ENCODE data around the gene ASGR1.

The ASGR1 gene, protein sequence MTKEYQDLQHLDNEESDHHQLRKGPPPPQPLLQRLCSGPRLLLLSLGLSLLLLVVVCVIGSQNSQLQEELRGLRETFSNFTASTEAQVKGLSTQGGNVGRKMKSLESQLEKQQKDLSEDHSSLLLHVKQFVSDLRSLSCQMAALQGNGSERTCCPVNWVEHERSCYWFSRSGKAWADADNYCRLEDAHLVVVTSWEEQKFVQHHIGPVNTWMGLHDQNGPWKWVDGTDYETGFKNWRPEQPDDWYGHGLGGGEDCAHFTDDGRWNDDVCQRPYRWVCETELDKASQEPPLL

DNA sequence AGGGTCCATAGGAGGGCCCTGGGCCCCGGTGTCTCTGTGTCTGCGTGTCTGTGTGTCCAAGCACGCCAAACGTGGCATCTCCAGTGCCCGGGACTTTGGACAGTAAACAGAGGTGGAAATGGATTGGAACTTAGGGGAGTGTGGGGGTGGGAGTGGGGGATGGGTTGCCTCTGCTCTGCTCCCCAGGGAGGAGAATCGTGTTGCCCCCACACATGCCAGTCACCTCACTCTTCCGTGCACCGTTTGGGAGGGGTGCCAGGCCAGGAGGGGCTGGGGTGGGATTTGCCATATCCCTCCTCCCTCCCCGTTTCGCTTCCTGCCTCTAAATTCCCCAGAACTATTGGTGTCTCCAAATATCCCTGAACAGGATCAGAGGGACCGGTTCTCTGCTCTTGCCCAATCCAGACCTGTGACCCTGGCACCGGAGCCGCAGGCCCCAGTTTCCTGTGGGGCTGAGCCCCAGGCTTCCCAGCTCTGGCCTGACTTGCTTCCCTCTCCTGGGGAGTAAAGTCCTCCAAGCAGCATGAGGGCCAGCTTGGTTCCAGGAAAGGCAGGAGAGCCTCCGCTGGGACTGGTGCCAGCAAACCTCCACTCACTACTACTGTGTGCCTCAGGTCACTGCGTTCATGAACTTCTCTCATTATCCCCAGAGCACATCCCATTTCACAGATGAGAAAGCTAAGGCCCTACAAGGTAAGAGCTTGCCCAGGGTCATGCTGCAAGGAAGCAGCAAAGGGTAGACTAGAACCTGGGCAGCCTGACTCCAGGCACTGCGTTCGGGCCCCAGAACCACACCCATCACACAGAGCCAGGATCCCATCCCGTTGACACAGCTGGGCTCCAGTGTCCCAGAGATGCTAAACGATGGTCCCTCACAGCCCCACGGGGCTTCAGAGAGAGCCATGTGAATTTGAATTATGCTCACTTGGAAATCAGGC lies at the start of gene ASGR1:
Gene ASGR1, minus strand, starts transcription at position 54 of the 938 bp plus-strand sequence. CDS start 807 bp downstream, outside the sequence.
- DNase-seq: no peak

DNA sequence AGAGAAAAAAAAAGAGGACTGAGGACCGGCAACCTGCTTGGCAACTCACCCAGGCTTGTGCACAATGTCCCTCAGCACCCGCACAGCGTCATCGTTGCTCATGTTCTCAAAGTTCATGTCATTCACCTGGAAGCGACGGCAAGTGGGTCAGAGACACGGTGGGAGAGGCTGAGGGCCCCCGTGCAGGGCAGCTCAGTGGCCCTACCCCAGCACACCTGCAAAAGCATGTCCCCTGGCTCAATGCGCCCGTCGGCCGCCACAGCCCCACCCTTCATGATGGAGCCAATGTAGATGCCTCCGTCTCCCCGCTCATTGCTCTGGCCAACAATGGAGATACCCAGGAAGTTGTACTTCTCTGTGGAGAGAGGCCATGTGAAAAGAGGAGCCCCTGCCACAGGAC lies 49.8 kb upstream of the ASGR1 start:
- no peak for DNase-seq

DNA sequence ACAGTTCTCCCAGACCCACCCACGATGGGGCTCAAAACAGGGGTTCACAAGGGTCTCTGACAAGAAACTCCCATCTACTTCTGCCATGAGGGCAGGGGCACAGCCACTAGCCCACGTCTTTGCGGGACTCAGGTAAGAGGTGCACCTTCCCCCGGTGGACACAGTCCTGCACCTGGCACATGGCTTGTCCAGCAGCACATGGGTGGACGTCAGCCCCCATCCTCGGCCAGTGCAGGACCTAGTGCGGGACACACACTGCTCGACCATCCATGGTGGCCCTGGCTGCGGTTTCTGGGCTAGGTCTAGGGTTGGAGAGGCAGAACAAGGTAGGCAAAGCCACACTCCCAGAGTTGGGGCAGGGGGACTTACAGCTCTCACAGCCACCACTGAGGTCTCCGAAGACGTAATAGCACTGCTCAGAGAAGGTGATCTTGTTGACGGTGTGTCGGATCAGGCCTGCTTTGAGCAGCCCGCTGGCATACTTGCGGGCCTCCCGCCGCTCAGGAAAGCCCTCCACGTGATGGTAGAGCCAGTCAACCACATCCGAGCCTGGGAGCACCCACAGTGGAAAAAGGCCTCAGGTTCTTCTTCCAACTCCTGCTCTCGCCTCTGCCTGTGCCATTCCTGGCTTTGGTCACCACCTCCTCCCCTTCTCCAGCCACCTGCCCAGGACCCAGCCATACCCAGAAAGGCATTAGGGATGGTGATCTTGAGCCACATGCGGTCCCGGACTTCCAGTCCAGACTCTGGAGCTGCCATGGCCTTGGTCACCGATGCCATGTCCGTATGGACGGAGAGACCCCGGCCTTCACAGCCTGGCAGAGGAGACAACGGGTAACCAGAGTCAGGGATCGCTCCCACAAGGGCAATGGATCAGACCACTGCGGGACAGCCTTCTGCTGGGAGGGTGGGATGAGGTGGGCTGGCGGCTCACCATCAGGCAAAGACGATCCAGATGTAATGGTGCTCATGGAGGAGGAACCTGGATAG lies 47.8 kb upstream of the ASGR1 start:
- DNase-seq: no peak

DNA sequence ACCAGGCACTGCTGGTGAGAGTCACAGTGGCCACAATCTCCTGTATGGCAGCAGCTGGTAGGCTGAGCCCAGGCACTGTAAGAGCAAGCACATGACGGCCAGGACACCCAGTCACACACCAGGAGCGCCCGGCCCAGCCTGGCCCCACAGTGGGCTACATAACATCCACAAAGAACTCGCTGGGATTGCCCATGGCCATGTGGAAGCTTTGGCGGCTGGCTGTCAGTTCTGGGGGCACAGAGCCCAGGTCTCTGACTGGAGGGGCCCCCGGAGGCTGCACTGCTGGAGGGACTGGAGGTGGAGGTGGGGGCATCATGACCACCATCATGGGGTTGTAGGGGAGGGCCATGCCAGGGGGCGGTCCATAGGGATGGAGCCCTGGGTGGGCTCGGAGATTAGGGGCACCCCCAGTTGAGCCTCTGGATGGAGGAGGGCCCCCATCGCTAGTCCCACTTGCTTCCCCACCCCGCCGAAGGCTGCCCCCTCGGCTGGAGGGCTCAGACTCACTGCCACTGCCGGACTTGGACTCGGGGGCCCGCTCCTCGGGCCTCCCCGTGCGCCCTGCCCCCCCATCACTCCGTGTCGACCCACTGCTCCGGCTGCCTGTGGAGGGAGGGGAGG lies 46.7 kb upstream of the ASGR1 start:
- DNase-seq: no peak

GRCh38 chr17:7224661-7225111 lies 45.5 kb upstream of the ASGR1 start:
- no peak for DNase-seq

GRCh38 chr17:7224110-7224509 lies 44.9 kb upstream of the ASGR1 start:
- DNase-seq: no peak

- no peak for DNase-seq
These were observed 44.2 kb upstream of the ASGR1 start for GRCh38 chr17:7223375-7223774.

GRCh38 chr17:7222972-7223292 lies 43.8 kb upstream of the ASGR1 start:
- DNase-seq: no peak

DNA sequence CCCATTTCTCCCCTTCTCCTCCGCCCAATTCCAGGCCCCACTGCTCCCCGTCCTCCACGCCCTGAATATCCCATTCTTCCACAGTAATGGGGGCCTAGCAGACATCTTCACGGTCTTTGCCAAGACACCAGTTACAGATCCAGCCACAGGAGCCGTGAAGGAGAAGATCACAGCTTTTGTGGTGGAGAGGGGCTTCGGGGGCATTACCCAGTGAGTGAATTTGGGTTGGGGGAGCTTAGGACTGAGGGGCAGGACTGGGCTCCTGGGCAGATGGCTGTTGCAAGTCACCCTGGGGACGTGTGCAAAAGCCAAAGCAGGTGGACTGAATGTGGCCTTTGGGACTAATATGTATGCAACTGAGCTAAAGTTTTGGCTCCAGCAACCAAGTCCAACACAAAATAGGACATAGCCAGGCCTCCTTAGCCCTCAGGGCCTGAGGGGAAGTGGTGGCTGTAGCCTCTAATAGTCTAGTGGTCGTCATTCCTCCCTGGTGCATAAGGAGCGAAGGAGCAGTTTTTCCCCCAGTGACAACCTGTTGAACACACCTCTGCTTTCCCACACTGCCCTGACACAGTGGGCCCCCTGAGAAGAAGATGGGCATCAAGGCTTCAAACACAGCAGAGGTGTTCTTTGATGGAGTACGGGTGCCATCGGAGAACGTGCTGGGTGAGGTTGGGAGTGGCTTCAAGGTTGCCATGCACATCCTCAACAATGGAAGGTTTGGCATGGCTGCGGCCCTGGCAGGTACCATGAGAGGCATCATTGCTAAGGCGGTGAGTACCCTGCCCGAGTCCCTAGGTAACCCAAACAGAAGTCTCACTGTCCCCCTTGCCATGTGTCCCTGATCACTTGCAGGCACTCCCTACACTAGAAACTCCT lies 43.2 kb upstream of the ASGR1 start:
- DNase-seq: no peak

- DNase-seq: no peak
These were observed 42.3 kb upstream of the ASGR1 start for GRCh38 chr17:7221278-7222092.

- DNase-seq: peak; percentile 74 to 80
These were observed 41.6 kb upstream of the ASGR1 start for GRCh38 chr17:7220593-7221277.

- peak; percentile 90 to 92 for DNase-seq
These were observed 40.8 kb upstream of the ASGR1 start, which contains the start of the genes ACADVL and DLG4 for GRCh38 chr17:7219812-7220592. TSS of gene ACADVL (plus strand) at chr17:7219938. CDS start at chr17:7219985, 47 bp downstream. TSS of gene DLG4 (minus strand) at chr17:7219836.

DNA sequence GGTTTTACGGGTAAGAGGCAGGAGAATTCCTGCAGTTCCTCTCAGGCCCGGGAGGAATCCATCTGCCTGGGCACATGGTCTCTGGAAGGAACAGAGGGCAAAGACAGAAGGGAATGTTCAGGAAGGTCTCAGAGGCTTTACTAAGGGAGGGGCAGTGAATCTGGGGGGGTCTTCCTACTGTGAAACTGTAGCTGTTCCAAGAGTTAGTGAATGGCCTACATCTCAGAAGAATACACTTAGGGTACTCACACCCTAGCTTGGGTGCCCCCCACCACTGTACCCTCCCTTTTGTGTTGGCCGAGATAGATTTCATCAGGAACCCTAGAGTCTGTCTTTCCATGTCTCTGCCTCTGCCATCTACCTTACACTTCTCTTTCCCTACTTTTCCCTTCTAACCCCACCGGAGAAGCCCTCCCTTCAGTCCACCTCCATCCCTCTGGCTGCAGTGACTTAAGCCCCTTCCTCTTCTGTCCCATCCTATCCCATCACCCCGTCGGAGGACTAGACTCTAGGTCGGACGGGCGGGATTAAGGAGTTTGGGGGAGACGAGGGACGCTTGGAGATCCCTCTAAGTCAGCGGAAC lies 40.1 kb upstream of the ASGR1 start:
- no peak for DNase-seq

DNA sequence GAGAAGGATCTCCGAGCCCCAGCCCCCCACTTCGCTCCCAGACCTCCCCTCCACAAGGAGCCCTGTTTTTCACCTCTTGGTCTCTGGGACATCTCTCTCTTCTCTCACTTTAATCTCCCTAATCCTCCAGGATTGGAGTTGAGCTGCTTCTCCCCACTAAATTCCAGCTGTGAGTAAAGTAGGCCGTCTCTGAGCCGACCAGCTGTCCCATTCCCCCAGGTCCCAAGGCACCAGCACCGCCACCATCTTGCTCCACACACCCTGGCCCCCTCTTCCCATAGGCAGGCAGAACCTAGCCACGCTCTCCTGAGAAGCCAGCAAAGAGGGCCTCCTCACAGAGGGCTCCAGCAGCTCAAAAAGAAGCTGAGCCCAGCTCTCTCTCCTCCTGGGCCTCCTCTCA lies 39.6 kb upstream of the ASGR1 start:
- no peak for DNase-seq

- peak; percentile 46 to 47 for DNase-seq
These were observed 39.0 kb upstream of the ASGR1 start for GRCh38 chr17:7218166-7218565.

GRCh38 chr17:7217113-7217987 lies 38.2 kb upstream of the ASGR1 start:
- DNase-seq: peak; percentile 46 to 48

Measured in activated T-cell treated with anti-CD3 and anti-CD28 coated beads, Interleukin-2, amount 50 U/mL, for 48 hours (primary cell).